ENCODE data around the gene CLEC14A. TPM values are rescaled to one million over a fixed set of nuclear protein-coding genes. Genes with fewer than 3 reads are reported as not detected.

The CLEC14A gene
- total and polyA plus RNA-seq, 7 donors = 0.60 to 18.3 (median 12.2) TPM

- Histone ChIP-seq H3K36me3 (no peaks in the 10 kb centered on the region), H3K27ac (no peak overlapping the region), H3K9me3 (no peaks in the 10 kb centered on the region), H3K27me3 (no peaks in the 10 kb centered on the region), H3K4me1 (no peaks in the 10 kb centered on the region), H3K4me3 (no peak overlapping the region)
- no peak for TF ChIP-seq POLR2AphosphoS5 (IDR thresholded peaks at IDR 0.05)
- TF ChIP-seq CTCF (IDR thresholded peaks at IDR 0.05) = no peak
- no peak for TF ChIP-seq EP300 (IDR thresholded peaks at IDR 0.05)
- no peak for TF ChIP-seq POLR2A (IDR thresholded peaks at IDR 0.05)
- intact Hi-C loops (cut with DNase I) = no loop called here
- no peak for DNase-seq
Observed at GRCh38 chr14:38224338-38224737, 31.6 kb downstream of the CLEC14A start.

- Histone ChIP-seq H3K4me1 (no peaks in the 10 kb centered on the region), H3K9me3 (no peaks in the 10 kb centered on the region), H3K36me3 (no peaks in the 10 kb centered on the region), H3K27ac (no peak overlapping the region), H3K27me3 (no peaks in the 10 kb centered on the region), H3K4me3 (no peak overlapping the region)
- WGBS, 2 donors = 94 to 95% methylated on average over 3 of the region's 3 CpGs
- no peak for DNase-seq
- intact Hi-C loops (cut with DNase I) = no loop called here
- TF ChIP-seq EP300 (IDR thresholded peaks at IDR 0.05) (no peak), POLR2AphosphoS5 (IDR thresholded peaks at IDR 0.05) (no peak), POLR2A (IDR thresholded peaks at IDR 0.05) (no peak), CTCF (IDR thresholded peaks at IDR 0.05) (no peak)
Observed at GRCh38 chr14:38221077-38221476, 34.8 kb downstream of the CLEC14A start.

GRCh38 chr14:38217553-38217952, 38.3 kb downstream of the CLEC14A start:
- no peak for TF ChIP-seq POLR2A (IDR thresholded peaks at IDR 0.05)
- TF ChIP-seq POLR2AphosphoS5 (IDR thresholded peaks at IDR 0.05) = no peak
- no peak for TF ChIP-seq CTCF (IDR thresholded peaks at IDR 0.05)
- no peak for TF ChIP-seq EP300 (IDR thresholded peaks at IDR 0.05)
- H3K4me3 ChIP-seq = no peak overlapping the region
- WGBS, 2 donors = 33 to 62% methylated on average over 2 of the region's 2 CpGs

GRCh38 chr14:38213001-38213400, 42.9 kb downstream of the CLEC14A start:
- WGBS, 2 donors = 88% methylated on average over 2 of the region's 2 CpGs
- Histone ChIP-seq H3K27me3 (peaks cover 8 to 50% (median 38%) of the 10 kb centered on the region in 3 donors), H3K4me1 (peaks cover 0 to 25% (median 16%) of the 10 kb centered on the region in 4 donors), H3K27ac (no peak overlapping the region), H3K36me3 (no peaks in the 10 kb centered on the region), H3K9me3 (no peaks in the 10 kb centered on the region), H3K4me3 (no peak overlapping the region)
- TF ChIP-seq POLR2AphosphoS5 (IDR thresholded peaks at IDR 0.05) (no peak), POLR2A (IDR thresholded peaks at IDR 0.05) (no peak), CTCF (IDR thresholded peaks at IDR 0.05) (no peak), EP300 (IDR thresholded peaks at IDR 0.05) (no peak)
- intact Hi-C loops (cut with DNase I) = no loop called here
- no peak for DNase-seq

More at GRCh38 chr14:38217553-38217952, 38.3 kb downstream of the CLEC14A start:
- no peak overlapping the region for H3K27ac ChIP-seq
- no peak for DNase-seq
- H3K4me1 ChIP-seq = no peaks in the 10 kb centered on the region
- H3K9me3 ChIP-seq = no peaks in the 10 kb centered on the region
- intact Hi-C loops (cut with DNase I) = no loop called here
- H3K27me3 ChIP-seq = peaks cover 0 to 8% (median 0%) of the 10 kb centered on the region in 3 donors
- H3K36me3 ChIP-seq = no peaks in the 10 kb centered on the region

GRCh38 chr14:38212111-38212510, 43.8 kb downstream of the CLEC14A start:
- Histone ChIP-seq H3K4me3 (no peak overlapping the region), H3K4me1 (peaks cover 0 to 30% (median 16%) of the 10 kb centered on the region in 4 donors), H3K27me3 (peaks cover 8 to 59% (median 42%) of the 10 kb centered on the region in 3 donors), H3K9me3 (no peaks in the 10 kb centered on the region), H3K27ac (no peak overlapping the region), H3K36me3 (no peaks in the 10 kb centered on the region)
- no peak for DNase-seq
- intact Hi-C loops (cut with DNase I) = no loop called here
- no peak for TF ChIP-seq CTCF (IDR thresholded peaks at IDR 0.05)
- no peak for TF ChIP-seq EP300 (IDR thresholded peaks at IDR 0.05)
- no peak for TF ChIP-seq POLR2AphosphoS5 (IDR thresholded peaks at IDR 0.05)
- no peak for TF ChIP-seq POLR2A (IDR thresholded peaks at IDR 0.05)

Measured in sigmoid colon (tissue), 7 donors.